Suprapubic skin (tissue), 4 donors: ENCODE data around the gene GXYLT2.

ENCODE experiments used
- CTCF ChIP-seq, 2 donors: fragments of 200-600 bp in 1 of 2; fragments of 450-650 bp in 1 of 2; sonication (generic) in 1 of 2; IDR thresholded peaks; one replicate each; pipeline ENCODE4 v1.5.1; 2016 to 2019; ENCODE audit warnings: antibody characterized with exemption in 2 of 2, mild to moderate bottlenecking in 1 of 2, moderate library complexity in 1 of 2
- POLR2A ChIP-seq, 2 donors: fragments of 450-650 bp; IDR thresholded peaks; one replicate each; pipeline ENCODE4 v1.6.1; 2017; ENCODE audit warnings: antibody characterized with exemption in 2 of 2, mild to moderate bottlenecking in 2 of 2, moderate library complexity in 2 of 2
- POLR2AphosphoS5 ChIP-seq, 3 donors: sonication (generic); formaldehyde crosslinking; IDR thresholded peaks; one replicate each; pipeline ENCODE4 v1.6.1; 2017; ENCODE audit warnings: antibody characterized with exemption in 3 of 3

DNA sequence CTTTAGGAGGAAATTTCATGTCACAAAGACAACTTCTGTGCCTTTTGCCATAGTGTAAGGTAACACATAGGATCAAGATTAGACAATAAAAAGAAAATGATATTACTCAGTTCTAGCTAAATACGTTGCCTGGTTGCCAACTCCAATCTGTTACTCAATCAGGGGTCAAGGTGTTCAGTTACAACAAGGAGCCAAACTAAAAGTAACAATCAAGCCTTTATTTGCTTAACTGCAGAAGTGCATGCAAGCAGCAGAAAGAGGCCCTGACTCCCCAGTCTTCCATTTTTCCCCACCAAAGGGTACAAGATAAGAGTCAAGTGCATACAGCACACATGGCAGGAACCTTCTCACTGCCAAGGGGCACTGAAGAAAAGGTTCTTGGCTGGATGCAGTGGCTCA, 80.4 kb downstream of the GXYLT2 start:
- TF ChIP-seq CTCF (IDR thresholded peaks at IDR 0.05) (no peak), POLR2A (IDR thresholded peaks at IDR 0.05) (no peak), POLR2AphosphoS5 (IDR thresholded peaks at IDR 0.05) (no peak)
